ENCODE measurements around the gene DDIT3.

- TF ChIP-seq POLR2A (IDR thresholded peaks at IDR 0.05; ENCODE audit: low read depth, low read length) = no peak
- no peak for TF ChIP-seq POLR2AphosphoS5 (IDR thresholded peaks at IDR 0.05; ENCODE audit: low read depth, low read length)
Measured at GRCh38 chr12:57476993-57477709, 43.2 kb downstream of the DDIT3 start.

All from GM12892 (cell line).